HepG2 (cell line): ENCODE data around the gene BAIAP2L1. TPM values are rescaled to one million over a fixed set of nuclear protein-coding genes. Genes with fewer than 3 reads are reported as not detected.

Source experiments
- ATAC-seq: fragments of 200-7000 bp; cut with Tn5 transposase; 3 replicates; pipeline ENCODE4 v1.9.1; 2020; ENCODE audit warnings: mild to moderate bottlenecking, moderate library complexity
- BruUV-seq: library from RNA; stranded (reverse); fragments of 400-500 nt; replicated peaks from 2 replicates; lab custom pipeline; 2021; lab: Mats Ljungman, UMichigan
- CTCF ChIA-PET: fragments of 300-600 bp; formaldehyde crosslinking; extraction: SDS; loops from one replicate; lab custom pipeline; 2021; ENCODE audit warnings: low total read pairs, inconsistent platforms, low intra/inter-chr PET ratio; lab: Yijun Ruan, JAX
- POLR2A ChIA-PET: fragments of 350-600 bp; sonication (Branson Sonifier 250); formaldehyde crosslinking; loops from one replicate; lab custom pipeline; 2020; ENCODE audit warnings: antibody characterized with exemption, inconsistent platforms; lab: Yijun Ruan, JAX
- DNase-seq: peaks from one replicate; pipeline ENCODE4 v3.0.0-alpha.2; 2015; ENCODE audit warnings: low spot score
- FAIRE-seq: peaks from 3 replicates; lab custom pipeline; 2011; peaks lifted over from hg19 to GRCh38; lab: Jason Lieb, UNC
- H2AFZ ChIP-seq: one replicate; pipeline ENCODE4 v1.6.1; 2011; ENCODE audit warnings: low read length, inconsistent platforms
- H3K27ac ChIP-seq: fragments of 300-600 bp; 3 replicates; pipeline ENCODE4 v1.8.0; 2011; ENCODE audit warnings: mixed run types, mild to moderate bottlenecking, mixed read lengths, low read length, inconsistent platforms; ENCODE audit not compliant: insufficient read depth; ENCODE audit errors: extremely low read length
- H3K27me3 ChIP-seq, 2 experiments: fragments of 200-600 bp in 1 of 2; 2 replicates in 1 of 2; 3 replicates in 1 of 2; pipeline versions ENCODE4 v1.6.0 to v1.8.0; 2011; ENCODE audit warnings: low read length in 2 of 2, mild to moderate bottlenecking in 2 of 2, moderate library complexity in 2 of 2, inconsistent platforms in 1 of 2; ENCODE audit not compliant: insufficient read depth in 2 of 2, control insufficient read depth in 1 of 2
- H3K36me3 ChIP-seq, 2 experiments: fragments of 200-600 bp in 1 of 2; replicated peaks in 1 of 2; 2 replicates in 1 of 2; 3 replicates in 1 of 2; pipeline versions ENCODE4 v1.5.1 to v1.8.0; 2011; ENCODE audit warnings: low read length in 2 of 2, inconsistent platforms in 1 of 2; ENCODE audit not compliant: insufficient read depth in 2 of 2, control insufficient read depth in 1 of 2
- H3K4me1 ChIP-seq: 2 replicates; pipeline ENCODE4 v1.5.1; 2012; ENCODE audit warnings: low read length, inconsistent platforms; ENCODE audit not compliant: insufficient read depth
- H3K4me2 ChIP-seq: 2 replicates; pipeline ENCODE4 v1.6.0; 2011; ENCODE audit warnings: low read depth, low read length, inconsistent platforms
- H3K4me3 ChIP-seq, 3 experiments: fragments of 200-600 bp in 1 of 3; sonication (generic), shearing (Covaris generic) in 1 of 3; replicated peaks in 1 of 3; 2 replicates each; pipeline ENCODE4 v1.5.1; 2011 to 2016; ENCODE audit warnings: low read length in 3 of 3, inconsistent platforms in 2 of 3, low read depth in 2 of 3, mild to moderate bottlenecking in 2 of 3, control low read depth in 1 of 3, mixed read lengths in 1 of 3; ENCODE audit not compliant: insufficient read depth in 1 of 3
- H3K79me2 ChIP-seq: one replicate; pipeline ENCODE4 v1.6.1; 2011; ENCODE audit warnings: low read length, inconsistent platforms; ENCODE audit not compliant: insufficient read depth
- H3K9ac ChIP-seq: 2 replicates; pipeline ENCODE4 v1.6.0; 2011; ENCODE audit warnings: mild to moderate bottlenecking, low read depth, low read length, inconsistent platforms; ENCODE audit not compliant: insufficient read depth
- H3K9me3 ChIP-seq: 2 replicates; pipeline ENCODE4 v1.5.1; 2012; ENCODE audit warnings: mild to moderate bottlenecking, low read length
- H4K20me1 ChIP-seq: 2 replicates; pipeline ENCODE4 v1.6.0; 2011; ENCODE audit warnings: inconsistent platforms, mild to moderate bottlenecking, low read length, moderate library complexity; ENCODE audit not compliant: insufficient read depth
- CREBL2 ChIP-seq: sonication (generic); formaldehyde crosslinking; IDR thresholded peaks from 2 replicates; pipeline ENCODE4 v1.8.1; 2023; ENCODE audit warnings: missing genetic modification reagents, mild to moderate bottlenecking, borderline replicate concordance
- HMGXB4 ChIP-seq, 2 experiments: sonication (generic) in 1 of 2; formaldehyde crosslinking in 1 of 2; IDR thresholded peaks; 2 replicates each; pipeline versions ENCODE4 v1.4.0 to v1.6.1; 2018 to 2020; ENCODE audit warnings: missing genetic modification reagents in 2 of 2, borderline replicate concordance in 1 of 2, low read depth in 1 of 2, mild to moderate bottlenecking in 1 of 2, missing biosample characterization in 1 of 2
- KDM3A ChIP-seq: IDR thresholded peaks from 2 replicates; pipeline ENCODE4 v1.6.1; 2018; ENCODE audit warnings: low read depth, missing compliant biosample characterization
- KLF12 ChIP-seq: sonication (generic); formaldehyde crosslinking; IDR thresholded peaks from 2 replicates; pipeline ENCODE4 v1.4.0; 2020; ENCODE audit warnings: missing genetic modification reagents, borderline replicate concordance
- LCORL ChIP-seq, 2 experiments: fragments of 450-650 bp in 1 of 2; sonication (generic) in 1 of 2; formaldehyde crosslinking in 1 of 2; IDR thresholded peaks; 2 replicates each; pipeline versions ENCODE4 v1.5.0 to v1.6.1; 2017 to 2020; ENCODE audit warnings: antibody characterized with exemption in 1 of 2, missing genetic modification reagents in 1 of 2
- MBD4 ChIP-seq: IDR thresholded peaks from 2 replicates; pipeline ENCODE4 v1.6.1; 2012; ENCODE audit warnings: low read length, inconsistent platforms, borderline replicate concordance
- NAIF1 ChIP-seq: sonication (generic); formaldehyde crosslinking; IDR thresholded peaks from 2 replicates; pipeline ENCODE4 v1.5.0; 2020; ENCODE audit warnings: mild to moderate bottlenecking, missing genetic modification reagents, borderline replicate concordance
- TARDBP ChIP-seq: sonication (generic); formaldehyde crosslinking; IDR thresholded peaks from 2 replicates; pipeline ENCODE4 v1.8.0; 2022; ENCODE audit warnings: mild to moderate bottlenecking, missing genetic modification reagents
- ZNF205 ChIP-seq: IDR thresholded peaks from 2 replicates; pipeline ENCODE4 v1.6.1; 2018; ENCODE audit warnings: missing biosample characterization, missing genetic modification reagents
- ZNF589 ChIP-seq: sonication (generic); formaldehyde crosslinking; conservative IDR thresholded peaks from 2 replicates; pipeline ENCODE4 v1.8.0; 2022; ENCODE audit warnings: mild to moderate bottlenecking, moderate library complexity, missing genetic modification reagents
- ZNF672 ChIP-seq: sonication (generic); formaldehyde crosslinking; IDR thresholded peaks from 2 replicates; pipeline ENCODE4 v1.8.1; 2022; ENCODE audit warnings: missing genetic modification reagents
- WGBS: methylation state at CpG from one replicate; pipeline ENCODE4 v1.1.6; 2017; ENCODE audit warnings: low lambda C conversion rate; 5-methylcytosine and 5-hydroxymethylcytosine counted together
- in situ Hi-C: cut with HindIII; loops from 2 replicates; pipeline ENCODE4 v1.10.0; 2017; ENCODE audit warnings: low pct_unique_long_range_greater_than_20kb; ENCODE audit not compliant: extremely low pct_ligation_motif_present
- intact Hi-C: fragments of 100-400 bp; cut with micrococcal nuclease; formaldehyde crosslinking; loops from one replicate; pipeline ENCODE4 v1.10.0; 2022; ENCODE audit not compliant: unreplicated experiment
- polyA plus RNA-seq, 8 experiments: library from polyadenylated mRNA; depleted of rRNA in 3 of 8; stranded (reverse) in 7 of 8; unstranded in 1 of 8; fragments of >200 nt; fragmentation: Illumina TruSeq in 4 of 8; extraction: Trizol in 4 of 8; gene quantifications; 2 replicates each; pipeline versions ENCODE4 v1.2.1 to v1.2.3, GENCODE V29; 2011 to 2016; ENCODE audit warnings: low read depth in 4 of 8, missing spikeins in 1 of 8, mixed read lengths in 1 of 8; ENCODE audit not compliant: insufficient read depth in 1 of 8
- total RNA-seq, 5 experiments: library from RNA; depleted of rRNA; stranded (reverse); fragments of >200 nt; fragmentation: Illumina TruSeq; extraction: Trizol; gene quantifications; 2 replicates each; pipeline ENCODE4 v1.2.3, GENCODE V29; 2016; ENCODE audit warnings: low read depth in 1 of 5
- TF ChIP-seq, protein P1 (sequence below): sonication (generic); formaldehyde crosslinking; IDR thresholded peaks from 2 replicates; pipeline ENCODE4 v1.8.1; 2023; ENCODE audit warnings: missing genetic modification reagents, inconsistent platforms, borderline replicate concordance

Gene BAIAP2L1
- total and polyA plus RNA-seq, 2 of the 13 experiments (the other 11 are each of a cell fraction or from before 2014, with no cell fraction given) = 13.0 to 21.5 TPM

- WGBS = 95% methylated on average over 4 of the region's 4 CpGs
- no peak for DNase-seq
- Histone ChIP-seq H3K4me1 (peaks cover 31% of the 10 kb centered on the region), H3K4me3 (no peak overlapping the region), H4K20me1 (no peaks in the 10 kb centered on the region), H3K9ac (no peak overlapping the region), H3K36me3 (peaks cover 1 to 6% of the 10 kb centered on the region in 2 experiments; a peak in 2 of 5 replicates), H2AFZ (no peak overlapping the region), H3K4me2 (no peak overlapping the region), H3K27ac (no peak overlapping the region), H3K79me2 (peaks cover 21% of the 10 kb centered on the region), H3K27me3 (no peaks in the 10 kb centered on the region; a peak in 1 of 5 replicates), H3K9me3 (no peaks in the 10 kb centered on the region)
- intact Hi-C loops (no loop called here), in situ Hi-C loops (no loop called here)
- no peak for FAIRE-seq
- ChIA-PET CTCF (no interaction called here), POLR2A (no interaction called here)
- TF ChIP-seq ZNF672 (CRISPR knock-in tag) = no peak
- no peak for ATAC-seq
- no TSS peak for BruUV-seq
Measured at GRCh38 chr7:98254516-98254915, 146.4 kb downstream of the BAIAP2L1 start.

GRCh38 chr7:98252425-98253054, 148.3 kb downstream of the BAIAP2L1 start:
- ChIA-PET POLR2A (no interaction called here), CTCF (no interaction called here)
- ATAC-seq (no peak), DNase-seq (no peak), FAIRE-seq (no peak)
- BruUV-seq = TSS peak; percentile 76
- Histone ChIP-seq H3K79me2 (peaks cover 21% of the 10 kb centered on the region), H4K20me1 (no peaks in the 10 kb centered on the region), H3K27me3 (no peaks in the 10 kb centered on the region; a peak in 1 of 5 replicates), H3K36me3 (peaks cover under 1 to 6% of the 10 kb centered on the region in 2 experiments; a peak in 2 of 5 replicates), H3K9ac (peak overlapping the region; percentile 71), H3K4me3 (peak overlapping the region; percentile 66 to 100 (median 88)), H3K9me3 (no peaks in the 10 kb centered on the region), H3K4me1 (peaks cover 31% of the 10 kb centered on the region), H3K27ac (peak overlapping the region; percentile 61), H2AFZ (no peak overlapping the region), H3K4me2 (peak overlapping the region; percentile 87)
- in situ Hi-C loops = no loop called here
- intact Hi-C loops = no loop called here
- 5% methylated on average over 22 of the region's 32 CpGs for WGBS
- TF ChIP-seq CREBL2 (no peak), MBD4 (no peak), NAIF1 (CRISPR knock-in tag) (0 out of 2 replicates have a peak, but pooled peaks have one; percentile 32), LCORL (IDR thresholded peaks at IDR 0.05) (no peak), LCORL (CRISPR knock-in tag; IDR thresholded peaks at IDR 0.05) (0 out of 2 replicates have a peak, but pooled peaks have one; percentile 73), HMGXB4 (CRISPR knock-in tag; IDR thresholded peaks at IDR 0.05; ENCODE audit: borderline replicate concordance in 1 of 2, low read depth in 1 of 2) (peak in 1 of 2 experiments; percentile 25; a peak in 2 of 4 replicates), KLF12 (CRISPR knock-in tag) (no peak; the same call in 1 of the 2 replicates), ZNF589 (CRISPR knock-in tag) (no peak), TARDBP (CRISPR knock-in tag) (peak; percentile 62; the same call in 1 of the 2 replicates), KDM3A (CRISPR knock-in tag) (0 out of 2 replicates have a peak, but pooled peaks have one; percentile 11), ZNF205 (CRISPR knock-in tag) (no peak)
- TF ChIP-seq, protein P1, sequence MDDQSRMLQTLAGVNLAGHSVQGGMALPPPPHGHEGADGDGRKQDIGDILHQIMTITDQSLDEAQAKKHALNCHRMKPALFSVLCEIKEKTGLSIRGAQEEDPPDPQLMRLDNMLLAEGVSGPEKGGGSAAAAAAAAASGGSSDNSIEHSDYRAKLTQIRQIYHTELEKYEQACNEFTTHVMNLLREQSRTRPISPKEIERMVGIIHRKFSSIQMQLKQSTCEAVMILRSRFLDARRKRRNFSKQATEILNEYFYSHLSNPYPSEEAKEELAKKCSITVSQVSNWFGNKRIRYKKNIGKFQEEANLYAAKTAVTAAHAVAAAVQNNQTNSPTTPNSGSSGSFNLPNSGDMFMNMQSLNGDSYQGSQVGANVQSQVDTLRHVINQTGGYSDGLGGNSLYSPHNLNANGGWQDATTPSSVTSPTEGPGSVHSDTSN (CRISPR knock-in tag) = no peak
